Glutamatergic neuron (in vitro differentiated cells): ENCODE data around the gene ZBTB33. TPM values are rescaled to one million over a fixed set of nuclear protein-coding genes. Genes with fewer than 3 reads are reported as not detected.

Experiments
- DNase-seq: peaks from one replicate; pipeline ENCODE4 v3.0.0; 2022
- H3K27ac Mint-ChIP-seq: one replicate; pipeline ENCODE4 v1.8.0; 2020; ENCODE audit warnings: mild to moderate bottlenecking, mixed read lengths, inconsistent platforms; ENCODE audit not compliant: unreplicated experiment
- H3K27me3 Mint-ChIP-seq: one replicate; pipeline ENCODE4 v1.8.0; 2020; ENCODE audit warnings: mild to moderate bottlenecking, moderate library complexity, mixed read lengths, inconsistent platforms; ENCODE audit not compliant: unreplicated experiment
- H3K36me3 Mint-ChIP-seq: one replicate; pipeline ENCODE4 v1.8.0; 2020; ENCODE audit warnings: mild to moderate bottlenecking, mixed read lengths, inconsistent platforms; ENCODE audit not compliant: unreplicated experiment
- H3K4me1 Mint-ChIP-seq: one replicate; pipeline ENCODE4 v1.8.0; 2020; ENCODE audit warnings: mild to moderate bottlenecking, low read depth, mixed read lengths, inconsistent platforms; ENCODE audit not compliant: unreplicated experiment
- H3K4me3 Mint-ChIP-seq: one replicate; pipeline ENCODE4 v1.8.0; 2020; ENCODE audit warnings: mild to moderate bottlenecking, mixed read lengths, inconsistent platforms; ENCODE audit not compliant: unreplicated experiment
- H3K9me3 Mint-ChIP-seq: one replicate; pipeline ENCODE4 v1.8.0; 2020; ENCODE audit warnings: mild to moderate bottlenecking, moderate library complexity, mixed read lengths, inconsistent platforms; ENCODE audit not compliant: unreplicated experiment
- CTCF ChIP-seq: fragments of 200-600 bp; sonication (generic); IDR thresholded peaks from one replicate; pipeline ENCODE4 v1.5.0; 2021; ENCODE audit not compliant: partially characterized antibody, unreplicated experiment
- total RNA-seq: library from RNA; stranded (reverse); fragmentation: NEBNext Ultra II Directional; extraction: Animal tissue kit (Norgen Biotek cat#: 25700); gene quantifications from one replicate; pipeline ENCODE4 v1.2.1, GENCODE V29; 2021; ENCODE audit not compliant: unreplicated experiment

Gene ZBTB33
- total RNA-seq, 1 donor from 2014 or later, result 24.3 TPM

GRCh38 chrX:120251471-120252011 lies 929 bp downstream of the ZBTB33 start:
- Mint-ChIP-seq H3K9me3 (peaks cover 3% of the 10 kb centered on the region), H3K27ac (peak overlapping the region; percentile 98), H3K4me1 (peaks cover 5% of the 10 kb centered on the region), H3K36me3 (no peaks in the 10 kb centered on the region), H3K27me3 (peaks cover 3% of the 10 kb centered on the region), H3K4me3 (peak overlapping the region; percentile 97)
- DNase-seq, result peak; percentile 16
- no peak for TF ChIP-seq CTCF

GRCh38 chrX:120253784-120254183 lies 3.2 kb downstream of the ZBTB33 start:
- Mint-ChIP-seq H3K9me3 (peaks cover 3% of the 10 kb centered on the region), H3K27ac (no peak overlapping the region), H3K4me3 (no peak overlapping the region)

GRCh38 chrX:120260369-120260768 lies 9.8 kb downstream of the ZBTB33 start:
- no peak for DNase-seq
- Mint-ChIP-seq H3K9me3 (no peaks in the 10 kb centered on the region), H3K4me3 (no peak overlapping the region), H3K27ac (no peak overlapping the region), H3K36me3 (no peaks in the 10 kb centered on the region), H3K4me1 (peaks cover 11% of the 10 kb centered on the region), H3K27me3 (peaks cover 2% of the 10 kb centered on the region)
- no peak for TF ChIP-seq CTCF

More at GRCh38 chrX:120253784-120254183, 3.2 kb downstream of the ZBTB33 start:
- Mint-ChIP-seq H3K36me3 (no peaks in the 10 kb centered on the region), H3K4me1 (peaks cover 5% of the 10 kb centered on the region), H3K27me3 (no peaks in the 10 kb centered on the region)
- DNase-seq, result no peak
- TF ChIP-seq CTCF, result no peak

- H3K27ac Mint-ChIP-seq, result peak overlapping the region; percentile 68
- H3K9me3 Mint-ChIP-seq, result no peaks in the 10 kb centered on the region
- peak overlapping the region; percentile 14 for H3K4me3 Mint-ChIP-seq
- peaks cover 11% of the 10 kb centered on the region for H3K4me1 Mint-ChIP-seq
- H3K27me3 Mint-ChIP-seq, result peaks cover 2% of the 10 kb centered on the region
- no peak for TF ChIP-seq CTCF
- H3K36me3 Mint-ChIP-seq, result no peaks in the 10 kb centered on the region
- DNase-seq, result peak; percentile 40
Observed at GRCh38 chrX:120262859-120263708, 12.5 kb downstream of the ZBTB33 start.

- H3K27me3 Mint-ChIP-seq, result peaks cover 2% of the 10 kb centered on the region
- H3K4me3 Mint-ChIP-seq, result no peak overlapping the region
- peaks cover 11% of the 10 kb centered on the region for H3K4me1 Mint-ChIP-seq
- H3K36me3 Mint-ChIP-seq, result no peaks in the 10 kb centered on the region
- no peak overlapping the region for H3K27ac Mint-ChIP-seq
- no peaks in the 10 kb centered on the region for H3K9me3 Mint-ChIP-seq
- TF ChIP-seq CTCF, result no peak
- no peak for DNase-seq
Observed at GRCh38 chrX:120264341-120264740, 13.7 kb downstream of the ZBTB33 start.
